Pulmonary artery endothelial cell (primary cell): ENCODE results near the gene MAP2K2. TPM values are rescaled to one million over a fixed set of nuclear protein-coding genes. Genes with fewer than 3 reads are reported as not detected.
"Not testable (repeated sequence)": the region's sequence is repeated elsewhere in the genome, so short reads cannot be mapped to it uniquely, and the experiment has no call there.

ENCODE experiments used
- DNase-seq: peaks from one replicate; pipeline ENCODE4 v3.0.0-alpha.2; 2011; ENCODE audit warnings: low read depth, low spot score
- total RNA-seq: library from RNA; depleted of rRNA; stranded (reverse); fragments of >200 nt; gene quantifications from 2 replicates; pipeline ENCODE4 v1.2.3, GENCODE V29; 2014

Gene MAP2K2
- 191 and 203 TPM in 2 replicates for total RNA-seq

- DNase-seq, result peak; percentile 53
Observed at GRCh38 chr19:4123615-4124568, at the start of gene MAP2K2. Gene MAP2K2, minus strand, starts transcription at chr19:4124122. Its CDS starts 247 bp downstream, at chr19:4123875.

- DNase-seq, result no peak
Observed at GRCh38 chr19:4172861-4173473, 49.0 kb upstream of the MAP2K2 start.

GRCh38 chr19:4171676-4172075 lies 47.8 kb upstream of the MAP2K2 start:
- no peak for DNase-seq

- DNase-seq, result no peak
Observed at GRCh38 chr19:4164262-4164661, 40.3 kb upstream of the MAP2K2 start.

DNA sequence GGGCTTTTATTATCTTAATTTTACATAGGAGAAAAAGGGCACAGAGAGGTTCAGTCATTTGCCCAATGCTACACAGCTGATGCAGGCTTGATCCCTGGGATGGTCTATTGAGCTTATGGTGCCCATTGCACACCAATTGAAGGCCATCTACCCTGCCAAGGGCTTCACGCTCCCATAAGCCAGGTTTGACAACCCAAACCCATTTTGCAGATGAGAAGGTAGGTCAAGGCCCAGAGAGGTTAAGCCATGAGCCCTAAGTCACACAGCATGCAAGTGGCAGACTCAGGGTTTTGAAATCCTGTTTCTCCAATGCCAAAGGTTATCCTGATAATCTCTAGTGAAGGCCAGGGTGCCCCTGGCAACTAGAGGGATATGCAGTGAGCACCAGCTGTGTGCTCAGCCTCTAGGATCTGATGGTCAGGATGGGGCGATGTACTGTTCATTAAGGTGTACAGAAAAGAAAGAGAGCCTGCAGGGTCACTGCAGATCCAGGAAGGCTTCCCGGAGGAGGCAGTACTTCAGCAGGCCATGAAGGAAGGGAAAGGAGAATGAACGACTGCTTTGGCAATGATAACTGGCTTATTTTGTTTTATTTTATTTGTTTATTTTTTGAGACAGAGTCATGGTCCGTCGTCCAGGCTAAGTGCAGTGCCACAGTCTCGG lies 37.6 kb upstream of the MAP2K2 start:
- DNase-seq, result no peak

GRCh38 chr19:4157971-4158370 lies 34.0 kb upstream of the MAP2K2 start:
- DNase-seq, result not testable (repeated sequence)

- DNase-seq, result no peak
Observed at GRCh38 chr19:4157164-4157563, 33.2 kb upstream of the MAP2K2 start.

DNA sequence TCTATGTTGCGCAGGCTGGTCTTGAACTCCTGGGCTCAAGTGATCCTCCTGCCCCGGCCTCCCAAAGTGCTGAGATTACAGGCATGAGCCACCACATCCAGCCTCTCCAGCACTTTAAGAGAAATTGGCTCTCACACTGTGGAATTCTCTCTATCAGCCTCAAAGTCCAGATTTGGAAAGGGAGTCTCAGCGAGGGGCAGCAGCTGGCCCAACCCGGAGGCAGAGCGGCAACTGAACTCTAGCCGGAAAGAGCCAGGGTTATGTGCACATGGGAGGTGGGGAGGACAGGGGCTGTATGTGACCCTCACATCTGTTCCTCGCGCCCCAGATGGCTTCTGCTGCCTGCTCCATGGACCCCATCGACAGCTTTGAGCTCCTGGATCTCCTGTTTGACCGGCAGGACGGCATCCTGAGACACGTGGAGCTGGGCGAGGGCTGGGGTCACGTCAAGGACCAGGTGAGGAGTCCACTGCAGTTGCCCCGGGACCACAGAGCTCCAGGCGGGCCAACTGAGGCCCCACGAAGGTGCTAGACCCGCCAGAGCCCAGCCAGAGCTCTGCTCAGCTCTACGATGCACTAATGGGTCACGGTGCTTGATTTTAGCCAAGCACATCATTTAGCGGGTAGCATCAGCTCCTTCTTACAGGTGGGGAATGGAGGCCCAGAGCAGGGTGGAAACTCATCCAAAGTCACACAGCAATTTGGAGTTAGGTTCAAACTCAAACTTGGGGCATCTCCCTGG lies 30.8 kb upstream of the MAP2K2 start:
- no peak for DNase-seq

- DNase-seq, result no peak
Observed at GRCh38 chr19:4152241-4152998, 28.5 kb upstream of the MAP2K2 start.

GRCh38 chr19:4151623-4152022 lies 27.7 kb upstream of the MAP2K2 start:
- no peak for DNase-seq

GRCh38 chr19:4149518-4150288 lies 25.8 kb upstream of the MAP2K2 start:
- no peak for DNase-seq

DNA sequence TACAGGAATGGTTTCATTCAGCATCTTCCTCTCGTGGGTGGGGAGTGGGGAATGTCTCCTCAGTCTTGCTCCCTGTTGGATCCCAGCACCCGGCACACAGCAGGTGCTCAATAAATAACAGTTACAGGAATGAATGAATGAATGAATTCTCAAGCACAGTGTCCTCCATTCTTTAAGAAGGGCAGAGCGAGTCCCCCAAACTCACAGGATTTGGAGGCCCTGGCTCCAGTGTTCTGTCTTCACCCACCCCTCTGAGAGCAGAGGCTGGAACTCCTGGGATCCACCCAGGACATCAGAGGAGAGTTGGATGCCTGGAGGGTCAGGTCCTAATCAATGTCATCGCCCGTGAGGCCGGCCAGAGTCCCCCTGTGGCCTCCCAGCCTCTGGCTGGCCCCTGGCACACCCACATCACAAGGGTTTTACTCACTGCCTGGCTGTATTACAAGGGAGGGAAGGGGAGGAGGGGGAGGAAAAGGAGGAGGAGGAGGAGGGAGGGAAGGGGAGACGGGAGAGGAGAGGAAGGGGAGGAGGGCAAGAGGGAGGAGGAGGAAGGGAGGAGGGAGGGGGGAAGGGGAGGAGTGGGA lies 20.8 kb upstream of the MAP2K2 start:
- DNase-seq, result no peak

GRCh38 chr19:4142916-4143315 lies 19.0 kb upstream of the MAP2K2 start:
- not testable (repeated sequence) for DNase-seq

GRCh38 chr19:4140237-4140711 lies 16.4 kb upstream of the MAP2K2 start:
- peak; percentile 17 for DNase-seq

DNA sequence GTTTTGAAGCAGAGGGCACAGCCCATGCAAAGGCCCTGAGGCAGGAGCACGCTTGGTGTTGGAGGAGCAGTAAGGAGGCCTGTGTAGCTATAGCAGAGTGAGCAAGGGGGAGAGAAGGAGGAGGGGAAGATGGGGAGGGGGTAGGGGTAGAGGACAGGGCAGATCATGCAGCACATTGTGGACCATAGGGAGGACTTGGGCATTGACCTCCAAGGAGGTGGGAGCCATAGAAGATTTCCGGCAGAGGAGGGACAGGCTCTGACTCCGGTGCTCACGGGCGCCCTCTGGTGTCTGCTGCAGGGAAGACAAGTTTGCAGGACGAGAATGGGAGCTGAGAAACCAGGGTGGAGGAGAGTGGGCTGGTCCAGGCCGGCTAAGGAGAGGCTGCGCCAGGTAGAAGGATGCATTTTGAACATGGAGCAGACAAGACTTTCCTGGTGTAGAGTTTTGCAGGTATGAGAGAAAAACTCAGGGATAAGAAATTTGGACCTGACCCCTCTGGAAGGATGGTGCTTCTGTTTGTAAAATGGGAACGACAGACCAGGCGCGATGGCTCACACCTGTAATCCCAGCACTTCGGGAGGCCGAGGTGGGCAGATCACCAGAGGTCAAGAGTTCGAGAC lies 15.8 kb upstream of the MAP2K2 start:
- DNase-seq, result no peak

- no peak for DNase-seq
Observed at GRCh38 chr19:4138445-4138844, 14.5 kb upstream of the MAP2K2 start.

- DNase-seq, result no peak
Observed at GRCh38 chr19:4136680-4137088, 12.8 kb upstream of the MAP2K2 start.

GRCh38 chr19:4135386-4135785 lies 11.5 kb upstream of the MAP2K2 start:
- not testable (repeated sequence) for DNase-seq

- no peak for DNase-seq
Observed at GRCh38 chr19:4134351-4134750, 10.4 kb upstream of the MAP2K2 start.
